Daoy (cell line): Measurements from ENCODE around the gene B2M. TPM values are rescaled to one million over a fixed set of nuclear protein-coding genes. Genes with fewer than 3 reads are reported as not detected.
A peak's percentile ranks its signal among the peaks of the same experiment; 100 is the strongest.
"Not testable (repeated sequence)": the region's sequence is repeated elsewhere in the genome, so short reads cannot be mapped to it uniquely, and the experiment has no call there.

Experiments used
- DNase-seq: peaks from one replicate; pipeline ENCODE4 v3.0.0-alpha.2; 2015; ENCODE audit warnings: low read depth
- total RNA-seq: library from RNA; depleted of rRNA; stranded (reverse); fragments of >200 nt; shearing (Covaris generic); gene quantifications from 2 replicates; pipeline ENCODE4 v1.2.3, GENCODE V29; 2014; rRNA removed

The B2M gene
- 1,867 and 2,010 TPM in 2 replicates for total RNA-seq

GRCh38 chr15:44711096-44711742 is at the start of gene B2M, which contains the start of gene PATL2:
Gene B2M (plus strand): TSS chr15:44711517. CDS start chr15:44711547, 30 bp downstream.
Gene PATL2 (minus strand): TSS chr15:44711323. CDS start chr15:44676490, 34,833 bp downstream.
- DNase-seq = peak; percentile 96

GRCh38 chr15:44661576-44661975 is 49.7 kb upstream of the B2M start:
- DNase-seq = no peak

GRCh38 chr15:44662478-44663409 is 48.6 kb upstream of the B2M start:
- peak; percentile 77 for DNase-seq

GRCh38 chr15:44663410-44664308 is 47.7 kb upstream of the B2M start, which contains the start of gene SPG11:
Gene SPG11 (minus strand): TSS chr15:44663662. CDS start chr15:44663647, 15 bp downstream.
- DNase-seq = peak; percentile 97

GRCh38 chr15:44666210-44667038 is 44.9 kb upstream of the B2M start:
- no peak for DNase-seq

- DNase-seq = no peak
These were observed 44.3 kb upstream of the B2M start for GRCh38 chr15:44667039-44667360.

GRCh38 chr15:44668921-44669320 is 42.4 kb upstream of the B2M start:
- DNase-seq = no peak

- no peak for DNase-seq
These were observed 41.0 kb upstream of the B2M start for GRCh38 chr15:44670087-44670950.

- no peak for DNase-seq
These were observed 37.7 kb upstream of the B2M start for GRCh38 chr15:44673639-44674038.

GRCh38 chr15:44675911-44676310 is 35.4 kb upstream of the B2M start:
- no peak for DNase-seq

- DNase-seq = no peak
These were observed 34.6 kb upstream of the B2M start for GRCh38 chr15:44676676-44677075.

- no peak for DNase-seq
These were observed 29.1 kb upstream of the B2M start for GRCh38 chr15:44682211-44682610.

GRCh38 chr15:44682809-44683682 is 28.3 kb upstream of the B2M start:
- DNase-seq = peak; percentile 77

GRCh38 chr15:44689318-44689717 is 22.0 kb upstream of the B2M start:
- DNase-seq = not testable (repeated sequence)

- not testable (repeated sequence) for DNase-seq
These were observed 21.1 kb upstream of the B2M start for GRCh38 chr15:44690245-44690644.

GRCh38 chr15:44692659-44693058 is 18.7 kb upstream of the B2M start:
- no peak for DNase-seq

- no peak for DNase-seq
These were observed 16.9 kb upstream of the B2M start for GRCh38 chr15:44694416-44694815.

GRCh38 chr15:44695294-44695693 is 16.0 kb upstream of the B2M start:
- no peak for DNase-seq

- DNase-seq = no peak
These were observed 14.3 kb upstream of the B2M start for GRCh38 chr15:44697014-44697413.
